Spleen (tissue), 11 donors: ENCODE data around the gene MYO1G. TPM values are rescaled to one million over a fixed set of nuclear protein-coding genes. Genes with fewer than 3 reads are reported as not detected.

ENCODE experiments used
- DNase-seq: peaks from one replicate; pipeline ENCODE4 v3.0.0-alpha.2; 2020
- H3K27ac ChIP-seq, 8 donors: fragments of 200-600 bp; sonication (generic) in 7 of 8; 1 replicate in 4 of 8; 2 replicates in 4 of 8; pipeline versions ENCODE4 v1.5.0 to v1.8.0; 2016 to 2021; ENCODE audit warnings: inconsistent platforms in 4 of 8, mild to moderate bottlenecking in 4 of 8, moderate library complexity in 1 of 8
- H3K27me3 ChIP-seq, 7 donors: fragments of 200-600 bp; sonication (generic) in 6 of 7; replicated peaks in 1 of 7; 1 replicate in 4 of 7; 2 replicates in 3 of 7; pipeline versions ENCODE4 v1.5.0 to v1.8.0; 2016 to 2021; ENCODE audit warnings: inconsistent platforms in 3 of 7, mild to moderate bottlenecking in 1 of 7
- H3K36me3 ChIP-seq, 6 donors: fragments of 200-600 bp; sonication (generic) in 5 of 6; 1 replicate in 4 of 6; 2 replicates in 2 of 6; pipeline versions ENCODE4 v1.5.0 to v1.8.0; 2016 to 2021; ENCODE audit warnings: inconsistent platforms in 2 of 6
- H3K4me1 ChIP-seq, 6 donors: fragments of 200-600 bp; sonication (generic) in 5 of 6; 1 replicate in 3 of 6; 2 replicates in 3 of 6; pipeline versions ENCODE4 v1.5.0 to v1.8.0; 2016 to 2021; ENCODE audit warnings: inconsistent platforms in 3 of 6
- H3K4me3 ChIP-seq, 8 donors: fragments of 200-600 bp; sonication (generic) in 7 of 8; 1 replicate in 4 of 8; 2 replicates in 4 of 8; pipeline versions ENCODE4 v1.5.0 to v1.8.0; 2016 to 2021; ENCODE audit warnings: inconsistent platforms in 4 of 8, mild to moderate bottlenecking in 4 of 8, moderate library complexity in 2 of 8
- H3K9me3 ChIP-seq, 8 donors: fragments of 200-600 bp; sonication (generic) in 7 of 8; 1 replicate in 4 of 8; 2 replicates in 4 of 8; pipeline versions ENCODE4 v1.5.0 to v1.8.0; 2016 to 2021; ENCODE audit warnings: inconsistent platforms in 4 of 8
- CTCF ChIP-seq, 11 experiments: fragments of 200-600 bp in 7 of 11; fragments of 450-650 bp in 4 of 11; sonication (generic) in 4 of 11; IDR thresholded peaks in 8 of 11; conservative IDR thresholded peaks in 3 of 11; 1 replicate in 7 of 11; 2 replicates in 4 of 11; pipeline versions ENCODE4 v1.4.0 to v1.8.0; 2016 to 2021; ENCODE audit warnings: antibody characterized with exemption in 11 of 11, inconsistent platforms in 4 of 11, mild to moderate bottlenecking in 1 of 11
- POLR2A ChIP-seq, 3 donors: fragments of 450-650 bp; IDR thresholded peaks; one replicate each; pipeline ENCODE4 v1.5.1; 2017; ENCODE audit warnings: antibody characterized with exemption in 3 of 3, mild to moderate bottlenecking in 1 of 3
- POLR2AphosphoS5 ChIP-seq, 3 donors: sonication (generic); formaldehyde crosslinking; IDR thresholded peaks; one replicate each; pipeline ENCODE4 v1.5.1; 2017; ENCODE audit warnings: antibody characterized with exemption in 3 of 3
- WGBS, 5 donors: extraction: QIAGEN DNeasy Blood & Tissue Kit in 3 of 5; methylation state at CpG; one replicate each; pipeline versions ENCODE4 v1.1.5 to v1.1.7; 2013 to 2018; 5-methylcytosine and 5-hydroxymethylcytosine counted together
- intact Hi-C: fragments of 100-400 bp; cut with DNase I; formaldehyde crosslinking; loops from one replicate; pipeline ENCODE4 v1.15.0; 2023; ENCODE audit warnings: low total_unique reads
- polyA plus RNA-seq, 3 donors: library from polyadenylated mRNA; stranded (reverse); fragments of 200-250 nt; gene quantifications; one replicate each; pipeline ENCODE4 v1.2.1, GENCODE V29; 2013
- total RNA-seq, 7 donors: library from RNA; depleted of rRNA in 3 of 7; stranded (reverse); fragments of >200 nt in 3 of 7; fragmentation: NEBNext Ultra II Directional in 4 of 7; extraction: Animal tissue kit (Norgen Biotek cat#: 25700) in 4 of 7; gene quantifications; one replicate each; pipeline versions ENCODE4 v1.1.0 to v1.2.1, GENCODE V29; 2016 to 2021
- donor health status: healthy with polysubstance abuse.
- donor health status: DM: no; HTN: no; CAD: no; lungs with moderate emphysema.
- donor health status: DM: no; HTN: no; CAD: no.
- donor health status: Bipolar disorder and iron deficiency.
- donor health status: healthy.
- donor health status: DM: no; HTN: no; CAD: no.
- donor health status: DM: yes; HTN: yes; CAD: no.

The MYO1G gene
- total and polyA plus RNA-seq, 10 donors, result 27.9 to 68.6 (median 59.1) TPM

- Histone ChIP-seq H3K4me1 (peaks cover 12 to 54% (median 36%) of the 10 kb centered on the region in 6 donors), H3K36me3 (peaks cover 0 to 84% (median 53%) of the 10 kb centered on the region in 6 donors)
- 63 to 90% (median 85%) methylated on average over 8 to 10 of the region's 10 CpGs for WGBS, 5 donors
Observed at GRCh38 chr7:44973610-44974401, 5.0 kb downstream of the MYO1G start.

GRCh38 chr7:44972562-44972961 lies 6.3 kb downstream of the MYO1G start:
- WGBS, 5 donors, result 82 to 100% (median 91%) methylated on average over 3 of the region's 3 CpGs
- no peak overlapping the region for H3K4me3 ChIP-seq
- no peak for DNase-seq
- no peaks in the 10 kb centered on the region for H3K27me3 ChIP-seq
- H3K9me3 ChIP-seq, result no peaks in the 10 kb centered on the region
- H3K4me1 ChIP-seq, result peaks cover 3 to 46% (median 25%) of the 10 kb centered on the region in 6 donors
- intact Hi-C loops, result loop anchor here (10.0 kb wide), 1 partner anchor 52 kb away; no protein-coding TSS in a partner anchor
- TF ChIP-seq CTCF (IDR thresholded peaks at IDR 0.05 in 8 of 11, conservative IDR thresholded peaks at IDR 0.05 in 3 of 11), result no peak
- TF ChIP-seq POLR2A (IDR thresholded peaks at IDR 0.05), result no peak
- TF ChIP-seq POLR2AphosphoS5 (IDR thresholded peaks at IDR 0.05), result no peak
- H3K36me3 ChIP-seq, result peaks cover 0 to 96% (median 56%) of the 10 kb centered on the region in 6 donors
- H3K27ac ChIP-seq, result no peak overlapping the region

More at GRCh38 chr7:44973610-44974401, 5.0 kb downstream of the MYO1G start:
- no peak overlapping the region for H3K4me3 ChIP-seq
- no peak for DNase-seq
- intact Hi-C loops, result loop anchor here (10.0 kb wide), 1 partner anchor 51 kb away; no protein-coding TSS in a partner anchor
- peak overlapping the region in 2 of 8 donors; percentile 7 to 94 for H3K27ac ChIP-seq
- TF ChIP-seq CTCF (IDR thresholded peaks at IDR 0.05 in 8 of 11, conservative IDR thresholded peaks at IDR 0.05 in 3 of 11) (peak in 9 of 11 experiments; percentile 38 to 69 (median 56)), POLR2A (IDR thresholded peaks at IDR 0.05) (no peak), POLR2AphosphoS5 (IDR thresholded peaks at IDR 0.05) (peak in 1 of 3 donors; percentile 11)
- no peaks in the 10 kb centered on the region for H3K27me3 ChIP-seq
- H3K9me3 ChIP-seq, result no peaks in the 10 kb centered on the region

- intact Hi-C loops, result loop anchor here (10.0 kb wide), 1 partner anchor 53 kb away; no protein-coding TSS in a partner anchor
- no peak for DNase-seq
- H3K27me3 ChIP-seq, result no peaks in the 10 kb centered on the region
- TF ChIP-seq POLR2A (IDR thresholded peaks at IDR 0.05), result no peak
- no peak for TF ChIP-seq CTCF (IDR thresholded peaks at IDR 0.05 in 8 of 11, conservative IDR thresholded peaks at IDR 0.05 in 3 of 11)
- TF ChIP-seq POLR2AphosphoS5 (IDR thresholded peaks at IDR 0.05), result no peak
- no peak overlapping the region for H3K4me3 ChIP-seq
- H3K27ac ChIP-seq, result peak overlapping the region in 1 of 8 donors; percentile 21
- peaks cover 0 to 100% (median 62%) of the 10 kb centered on the region in 6 donors for H3K36me3 ChIP-seq
- WGBS, 5 donors, result 76 to 87% (median 80%) methylated on average over 5 of the region's 5 CpGs
- H3K4me1 ChIP-seq, result peaks cover 6 to 44% (median 19%) of the 10 kb centered on the region in 6 donors
- no peaks in the 10 kb centered on the region for H3K9me3 ChIP-seq
Observed at GRCh38 chr7:44971902-44972441, 6.8 kb downstream of the MYO1G start.
